Measurements from ENCODE around the gene AMIGO1. TPM values are rescaled to one million over a fixed set of nuclear protein-coding genes. Genes with fewer than 3 reads are reported as not detected.

The AMIGO1 gene
- total and polyA plus RNA-seq, 10 of the 15 experiments (the other 5 are each of a cell fraction or from before 2014, with no cell fraction given): 0.02 to 0.28 (median 0.08) TPM; not detected in 1

DNA sequence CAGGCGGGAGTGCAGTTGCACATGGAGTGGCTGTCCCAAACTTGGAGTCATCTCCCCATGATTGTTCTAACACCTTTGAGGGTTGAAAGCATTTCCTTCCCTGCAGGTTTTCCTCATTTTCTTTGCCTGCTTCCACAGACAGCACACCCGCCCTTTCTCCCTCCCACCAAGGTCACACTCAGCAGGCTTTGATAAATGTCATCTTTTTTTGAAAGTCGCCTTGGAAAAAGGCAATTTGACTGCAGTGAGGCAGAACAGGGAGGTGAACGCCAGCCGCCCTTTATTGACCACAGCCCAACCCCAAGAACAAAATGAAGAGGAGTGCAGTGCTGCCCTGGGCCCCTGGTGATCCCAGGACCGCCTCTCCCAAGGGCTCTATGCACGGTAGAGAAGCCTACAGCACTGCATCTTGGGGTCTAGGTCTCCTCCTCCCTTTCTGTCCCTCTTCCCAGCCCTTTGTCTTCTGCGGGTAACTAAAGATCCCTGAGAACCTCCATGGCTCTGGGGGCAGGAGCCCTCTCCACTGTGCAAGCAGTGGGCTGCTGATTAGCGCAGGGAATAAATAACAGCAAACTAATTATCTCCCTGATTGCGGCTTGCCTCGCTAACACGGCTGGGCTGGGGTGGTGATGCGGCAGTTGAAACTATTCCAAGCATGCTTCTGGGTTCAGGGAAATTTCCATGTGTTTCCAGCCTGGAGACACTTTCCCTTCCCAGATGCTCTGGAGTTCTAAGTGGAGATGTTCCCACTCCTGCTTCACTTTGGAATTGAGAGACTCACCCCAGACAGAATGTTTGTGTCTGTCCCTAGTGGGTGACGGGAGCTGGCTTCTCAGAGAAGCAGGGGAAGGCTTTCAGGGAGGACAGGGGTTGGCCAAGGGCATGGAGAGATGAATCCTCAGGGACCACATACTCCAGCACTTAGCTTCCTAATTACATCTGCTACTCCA lies 11.8 kb upstream of the AMIGO1 start (continued):
- TF ChIP-seq, protein P1, sequence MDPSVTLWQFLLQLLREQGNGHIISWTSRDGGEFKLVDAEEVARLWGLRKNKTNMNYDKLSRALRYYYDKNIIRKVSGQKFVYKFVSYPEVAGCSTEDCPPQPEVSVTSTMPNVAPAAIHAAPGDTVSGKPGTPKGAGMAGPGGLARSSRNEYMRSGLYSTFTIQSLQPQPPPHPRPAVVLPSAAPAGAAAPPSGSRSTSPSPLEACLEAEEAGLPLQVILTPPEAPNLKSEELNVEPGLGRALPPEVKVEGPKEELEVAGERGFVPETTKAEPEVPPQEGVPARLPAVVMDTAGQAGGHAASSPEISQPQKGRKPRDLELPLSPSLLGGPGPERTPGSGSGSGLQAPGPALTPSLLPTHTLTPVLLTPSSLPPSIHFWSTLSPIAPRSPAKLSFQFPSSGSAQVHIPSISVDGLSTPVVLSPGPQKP (IDR thresholded peaks at IDR 0.05; ENCODE audit: low read depth, low read length): no peak

DNA sequence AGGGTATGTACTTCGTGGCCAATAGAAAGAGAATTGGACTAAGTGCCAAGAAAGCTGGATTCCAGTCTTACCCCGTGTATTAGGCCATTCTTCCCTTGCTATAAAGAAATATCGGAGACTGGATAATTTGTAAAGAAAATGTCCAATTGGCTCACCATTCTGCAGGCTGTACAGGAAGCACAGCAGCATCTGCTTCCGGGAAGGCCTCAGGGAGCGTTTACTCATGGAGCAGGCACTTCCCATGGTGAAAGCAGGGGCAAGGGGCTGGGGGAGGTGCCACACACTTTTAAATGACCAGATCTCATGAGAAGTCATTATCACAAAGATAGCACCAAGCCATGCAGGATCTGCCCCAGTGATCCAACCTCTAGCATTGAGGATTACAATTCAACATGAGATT lies 7.8 kb upstream of the AMIGO1 start:
- Histone ChIP-seq H3K27ac (ENCODE audit: control insufficient read depth, insufficient read depth) (no peak overlapping the region), H3K9ac (ENCODE audit: control insufficient read depth, insufficient read depth, low read length) (no peak overlapping the region), H3K4me2 (ENCODE audit: control insufficient read depth, insufficient read depth) (no peak overlapping the region), H3K4me3 (no peak overlapping the region), H3K79me2 (ENCODE audit: control insufficient read depth, insufficient read depth, low read length) (no peaks in the 10 kb centered on the region), H3K4me1 (ENCODE audit: control insufficient read depth, insufficient read depth, low read length) (no peaks in the 10 kb centered on the region), H2AFZ (ENCODE audit: control insufficient read depth, low read depth, low read length) (no peak overlapping the region), H3K36me3 (ENCODE audit: control insufficient read depth in 2 of 2, insufficient read depth in 2 of 2, low read length in 1 of 2) (no peaks in the 10 kb centered on the region), H3K9me3 (replicated peaks; ENCODE audit: control insufficient read depth, insufficient read depth, low read length) (no peaks in the 10 kb centered on the region), H3K27me3 (replicated peaks in 1 of 2; ENCODE audit: control insufficient read depth in 2 of 2, insufficient read depth in 2 of 2, low read length in 1 of 2) (peaks cover 0 to 3% of the 10 kb centered on the region in 2 experiments; a peak in 3 of 4 replicates), H4K20me1 (ENCODE audit: control insufficient read depth, insufficient read depth) (no peaks in the 10 kb centered on the region)
- ChIA-PET POLR2A (interaction anchor here (1.0 kb wide), 1 partner anchor 12 kb away, joined by 4 read pairs; no protein-coding TSS in a partner anchor), RAD21 (ENCODE audit: unreplicated experiment) (no interaction called here), SMC1A (ENCODE audit: uncharacterized antibody, unreplicated experiment) (interaction anchor here (1.2 kb wide), 1 partner anchor 15 kb away, joined by 4 read pairs; no protein-coding TSS in a partner anchor), CTCF (interaction anchor here (1.2 to 19.4 kb wide), 4 partner anchors 11 to 122 kb away, joined by 3 to 240 read pairs (median 27); partner anchors contain the start of gene CYB561D1)
- DNase-seq (ENCODE audit: low read depth, low spot score): no peak
- no peak for TF ChIP-seq TCF3 (IDR thresholded peaks at IDR 0.05; ENCODE audit: borderline replicate concordance, insufficient read depth, low read depth, low read length)
- TF ChIP-seq KAT2A (conservative IDR thresholded peaks at IDR 0.05; ENCODE audit: control insufficient read depth, low read depth, low read length): no peak
- FAIRE-seq: no peak
- WGBS (ENCODE audit: insufficient coverage, insufficient replicate concordance, low lambda C conversion rate, missing lambda C conversion rate): 54% methylated on average over 5 of the region's 5 CpGs
- BruUV-seq (replicated peaks): no TSS peak
- in situ Hi-C loops (cut with MboI): no loop called here
- intact Hi-C loops (cut with micrococcal nuclease; ENCODE audit: unreplicated experiment): no loop called here
- ATAC-seq: no peak
